H9 (cell line): ENCODE data around the gene CLEC2L. TPM values are rescaled to one million over a fixed set of nuclear protein-coding genes. Genes with fewer than 3 reads are reported as not detected.

Experiments used
- DNase-seq: peaks from one replicate; pipeline ENCODE4 v3.0.0-alpha.2; 2017
- H2AFZ ChIP-seq: one replicate; pipeline ENCODE4 v1.6.1; 2013; ENCODE audit warnings: mild to moderate bottlenecking, low read length, control low read depth, moderate library complexity
- H2AK5ac ChIP-seq: 2 replicates; pipeline ENCODE4 v1.6.1; 2013; ENCODE audit warnings: low read length, control low read depth, mixed read lengths; ENCODE audit not compliant: insufficient read length
- H2BK120ac ChIP-seq: one replicate; pipeline ENCODE4 v1.6.1; 2013; ENCODE audit warnings: low read depth, mild to moderate bottlenecking, low read length, control low read depth, inconsistent platforms; ENCODE audit not compliant: poor library complexity, severe bottlenecking
- H2BK12ac ChIP-seq: 2 replicates; pipeline ENCODE4 v1.6.1; 2013; ENCODE audit warnings: low read length, control low read depth, mixed read lengths, low read depth; ENCODE audit not compliant: insufficient read length
- H2BK15ac ChIP-seq: 2 replicates; pipeline ENCODE4 v1.6.1; 2013; ENCODE audit warnings: low read depth, low read length, control low read depth
- H2BK20ac ChIP-seq: one replicate; pipeline ENCODE4 v1.6.1; 2013; ENCODE audit warnings: low read depth, mild to moderate bottlenecking, low read length, control low read depth, inconsistent platforms; ENCODE audit not compliant: poor library complexity, severe bottlenecking
- H2BK5ac ChIP-seq: 2 replicates; pipeline ENCODE4 v1.6.1; 2013; ENCODE audit warnings: low read length, control low read depth, mixed read lengths; ENCODE audit not compliant: insufficient read length
- H3K14ac ChIP-seq: 2 replicates; pipeline ENCODE4 v1.6.1; 2013; ENCODE audit warnings: low read length, control low read depth; ENCODE audit not compliant: insufficient read depth
- H3K18ac ChIP-seq: 2 replicates; pipeline ENCODE4 v1.6.1; 2013; ENCODE audit warnings: low read depth, mild to moderate bottlenecking, mixed read lengths, low read length, control low read depth; ENCODE audit not compliant: insufficient read length
- H3K23ac ChIP-seq: 2 replicates; pipeline ENCODE4 v1.6.1; 2013; ENCODE audit warnings: low read length, control low read depth, mixed read lengths, low read depth; ENCODE audit not compliant: insufficient read length
- H3K23me2 ChIP-seq: 2 replicates; pipeline ENCODE4 v1.6.1; 2013; ENCODE audit warnings: low read depth, mild to moderate bottlenecking, mixed read lengths, low read length, control low read depth; ENCODE audit not compliant: insufficient read length, poor library complexity, severe bottlenecking
- H3K27ac ChIP-seq: 2 replicates; pipeline ENCODE4 v1.5.1; 2013; ENCODE audit warnings: low read length, control low read depth, mixed read lengths, low read depth; ENCODE audit not compliant: insufficient read length
- H3K27me3 ChIP-seq: 2 replicates; pipeline ENCODE4 v1.6.1; 2013; ENCODE audit warnings: low read length, control low read depth, inconsistent platforms; ENCODE audit not compliant: insufficient read depth
- H3K4ac ChIP-seq: 2 replicates; pipeline ENCODE4 v1.6.1; 2013; ENCODE audit warnings: low read depth, mild to moderate bottlenecking, control low read depth, inconsistent platforms, low read length, moderate library complexity
- H3K4me1 ChIP-seq: 2 replicates; pipeline ENCODE4 v1.6.1; 2013; ENCODE audit warnings: low read length, control low read depth, inconsistent platforms; ENCODE audit not compliant: insufficient read depth
- H3K4me2 ChIP-seq: 2 replicates; pipeline ENCODE4 v1.6.1; 2013; ENCODE audit warnings: low read length, control low read depth, mixed read lengths; ENCODE audit not compliant: insufficient read length, insufficient read depth
- H3K56ac ChIP-seq: 2 replicates; pipeline ENCODE4 v1.6.1; 2013; ENCODE audit warnings: low read depth, mild to moderate bottlenecking, mixed read lengths, low read length, control low read depth; ENCODE audit not compliant: insufficient read length
- H3K79me1 ChIP-seq: 2 replicates; pipeline ENCODE4 v1.6.1; 2013; ENCODE audit warnings: low read depth, mild to moderate bottlenecking, moderate library complexity, low read length, control low read depth, inconsistent platforms; ENCODE audit not compliant: insufficient read depth, poor library complexity, severe bottlenecking
- H3K79me2 ChIP-seq: 2 replicates; pipeline ENCODE4 v1.6.1; 2013; ENCODE audit warnings: low read length, control low read depth, inconsistent platforms; ENCODE audit not compliant: insufficient read depth
- H3K9ac ChIP-seq: 2 replicates; pipeline ENCODE4 v1.6.1; 2013; ENCODE audit warnings: low read length, control low read depth, mixed read lengths; ENCODE audit not compliant: insufficient read length; ENCODE audit errors: extremely low read depth
- H3K9me3 ChIP-seq: one replicate; pipeline ENCODE4 v1.6.1; 2013; ENCODE audit warnings: low read depth, low read length, inconsistent platforms; ENCODE audit not compliant: control insufficient read depth
- H3T11ph ChIP-seq: one replicate; pipeline ENCODE4 v1.6.1; 2013; ENCODE audit warnings: mild to moderate bottlenecking, low read length, control low read depth, inconsistent platforms
- H4K20me1 ChIP-seq: one replicate; pipeline ENCODE4 v1.6.1; 2013; ENCODE audit not compliant: control insufficient read depth, insufficient read length, insufficient read depth
- H4K5ac ChIP-seq: 2 replicates; pipeline ENCODE4 v1.6.1; 2013; ENCODE audit warnings: low read depth, mild to moderate bottlenecking, mixed read lengths, low read length, control low read depth; ENCODE audit not compliant: insufficient read length
- H4K8ac ChIP-seq: replicated peaks from 2 replicates; pipeline ENCODE4 v1.6.1; 2013; ENCODE audit warnings: low read length, control low read depth, mixed read lengths, low read depth; ENCODE audit not compliant: insufficient read length
- H4K91ac ChIP-seq: 2 replicates; pipeline ENCODE4 v1.6.1; 2013; ENCODE audit warnings: low read depth, mild to moderate bottlenecking, moderate library complexity, mixed read lengths, low read length, control low read depth; ENCODE audit not compliant: insufficient read length
- H3K27ac Mint-ChIP-seq, 3 experiments: 2 replicates in 2 of 3; 3 replicates in 1 of 3; pipeline ENCODE4 v1.8.0; 2020 to 2021; ENCODE audit warnings: mixed read lengths in 3 of 3, mild to moderate bottlenecking in 1 of 3, moderate library complexity in 1 of 3
- H3K27me3 Mint-ChIP-seq: 2 replicates; pipeline ENCODE4 v1.8.0; 2021; ENCODE audit warnings: low read depth, mild to moderate bottlenecking, moderate library complexity, mixed read lengths
- H3K36me3 Mint-ChIP-seq, 3 experiments: 2 replicates in 2 of 3; 3 replicates in 1 of 3; pipeline ENCODE4 v1.8.0; 2020 to 2021; ENCODE audit warnings: low read depth in 3 of 3, mixed read lengths in 3 of 3; ENCODE audit not compliant: insufficient read depth in 1 of 3
- H3K4me1 Mint-ChIP-seq, 2 experiments: 2 replicates each; pipeline ENCODE4 v1.8.0; 2020; ENCODE audit warnings: mixed read lengths in 2 of 2
- H3K4me3 Mint-ChIP-seq, 2 experiments: 2 replicates in 1 of 2; 3 replicates in 1 of 2; pipeline ENCODE4 v1.8.0; 2020 to 2021; ENCODE audit warnings: mild to moderate bottlenecking in 2 of 2, mixed read lengths in 2 of 2, moderate library complexity in 1 of 2
- H3K9me3 Mint-ChIP-seq, 2 experiments: 2 replicates in 1 of 2; 3 replicates in 1 of 2; pipeline ENCODE4 v1.8.0; 2020; ENCODE audit warnings: mild to moderate bottlenecking in 2 of 2, mixed read lengths in 2 of 2, moderate library complexity in 1 of 2
- WGBS: extraction: QIAGEN DNeasy Blood & Tissue Kit; methylation state at CpG from one replicate; pipeline ENCODE4 v1.1.7; 2013; ENCODE audit warnings: missing lambda C conversion rate, low lambda C conversion rate, mixed read lengths; ENCODE audit not compliant: insufficient read length; ENCODE audit errors: extremely low coverage; 5-methylcytosine and 5-hydroxymethylcytosine counted together
- total RNA-seq: library from RNA; stranded (reverse); gene quantifications from 2 replicates; pipeline ENCODE4 v1.2.1, GENCODE V29; 2021
- TF ChIP-seq, protein P1 (sequence below): fragments of 200-600 bp; sonication (generic); conservative IDR thresholded peaks from 3 replicates; pipeline ENCODE4 v1.8.0; 2021; ENCODE audit warnings: antibody characterized with exemption, mild to moderate bottlenecking

The CLEC2L gene
- total RNA-seq, 1 experiment from 2014 or later, result 0.74 TPM

DNA sequence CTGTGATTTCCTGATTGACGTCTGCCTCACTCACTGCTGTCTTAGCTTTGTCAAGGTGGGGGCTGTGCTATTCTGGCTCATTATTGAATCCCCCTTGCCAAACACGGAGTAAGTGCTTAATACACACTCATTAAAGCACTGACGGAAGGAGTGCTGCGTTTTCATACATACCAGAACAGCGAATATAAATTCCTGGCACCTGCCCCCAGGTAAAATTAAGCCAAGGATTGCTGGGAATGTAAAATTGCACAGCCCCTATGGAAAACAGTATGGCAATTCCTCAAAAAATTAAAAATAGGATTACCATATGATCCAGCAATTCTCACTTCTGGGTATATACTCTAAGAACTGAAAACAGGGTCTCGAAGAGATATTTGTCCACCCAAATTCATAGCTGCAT lies 46.6 kb upstream of the CLEC2L start:
- Histone ChIP-seq H3K18ac (no peak overlapping the region), H4K91ac (no peak overlapping the region), H4K20me1 (peaks cover 2% of the 10 kb centered on the region), H3K79me2 (no peaks in the 10 kb centered on the region), H3K4ac (no peak overlapping the region), H3K14ac (no peak overlapping the region), H2BK120ac (no peak overlapping the region), H2AFZ (no peak overlapping the region), H4K8ac (no peak overlapping the region), H3K9me3 (no peaks in the 10 kb centered on the region), H3K4me1 (no peaks in the 10 kb centered on the region), H3K27me3 (no peaks in the 10 kb centered on the region), H3K23me2 (no peaks in the 10 kb centered on the region), H2BK12ac (no peak overlapping the region), H2BK20ac (no peak overlapping the region), H3K56ac (no peak overlapping the region), H3K79me1 (no peaks in the 10 kb centered on the region), H4K5ac (no peak overlapping the region), H3K27ac (no peak overlapping the region), H2BK5ac (no peak overlapping the region), H3K9ac (no peak overlapping the region), H3K23ac (no peak overlapping the region), H2BK15ac (no peak overlapping the region), H2AK5ac (no peak overlapping the region), H3T11ph (no peak overlapping the region), H3K4me2 (no peak overlapping the region)
- no peak for DNase-seq
- TF ChIP-seq, protein P1, sequence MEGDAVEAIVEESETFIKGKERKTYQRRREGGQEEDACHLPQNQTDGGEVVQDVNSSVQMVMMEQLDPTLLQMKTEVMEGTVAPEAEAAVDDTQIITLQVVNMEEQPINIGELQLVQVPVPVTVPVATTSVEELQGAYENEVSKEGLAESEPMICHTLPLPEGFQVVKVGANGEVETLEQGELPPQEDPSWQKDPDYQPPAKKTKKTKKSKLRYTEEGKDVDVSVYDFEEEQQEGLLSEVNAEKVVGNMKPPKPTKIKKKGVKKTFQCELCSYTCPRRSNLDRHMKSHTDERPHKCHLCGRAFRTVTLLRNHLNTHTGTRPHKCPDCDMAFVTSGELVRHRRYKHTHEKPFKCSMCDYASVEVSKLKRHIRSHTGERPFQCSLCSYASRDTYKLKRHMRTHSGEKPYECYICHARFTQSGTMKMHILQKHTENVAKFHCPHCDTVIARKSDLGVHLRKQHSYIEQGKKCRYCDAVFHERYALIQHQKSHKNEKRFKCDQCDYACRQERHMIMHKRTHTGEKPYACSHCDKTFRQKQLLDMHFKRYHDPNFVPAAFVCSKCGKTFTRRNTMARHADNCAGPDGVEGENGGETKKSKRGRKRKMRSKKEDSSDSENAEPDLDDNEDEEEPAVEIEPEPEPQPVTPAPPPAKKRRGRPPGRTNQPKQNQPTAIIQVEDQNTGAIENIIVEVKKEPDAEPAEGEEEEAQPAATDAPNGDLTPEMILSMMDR, result no peak
- peaks cover 28 to 38% (median 32%) of the 10 kb centered on the region in 3 experiments for H3K36me3 Mint-ChIP-seq
- H3K27ac Mint-ChIP-seq, result no peak overlapping the region; a peak in 1 of 7 replicates
- no peak overlapping the region for H3K4me3 Mint-ChIP-seq
- WGBS, result no CpG with 5 or more reads among the region's 6 CpGs
- 0 out of 5 replicates have a peak, but pooled peaks cover 0 to 4% of the 10 kb centered on the region in 2 experiments for H3K9me3 Mint-ChIP-seq
- H3K27me3 Mint-ChIP-seq, result peaks cover 6% of the 10 kb centered on the region
- H3K4me1 Mint-ChIP-seq, result peaks cover 1 to 9% of the 10 kb centered on the region in 2 experiments; a peak in 3 of 4 replicates
